CD4-positive, alpha-beta T cell (primary cell): ENCODE results near the gene PTPRD. TPM values are rescaled to one million over a fixed set of nuclear protein-coding genes. Genes with fewer than 3 reads are reported as not detected.

Source experiments
- ATAC-seq: fragments of 200-7000 bp; cut with Tn5 transposase; one replicate; pipeline ENCODE4 v1.10.0; 2022; ENCODE audit warnings: mild to moderate bottlenecking; ENCODE audit not compliant: poor library complexity
- CTCF ChIA-PET: fragments of 350-600 bp; sonication (Branson Sonifier 250); formaldehyde crosslinking; loops from one replicate; lab custom pipeline; 2021; ENCODE audit warnings: antibody characterized with exemption, inconsistent platforms; lab: Charles Lee
- POLR2A ChIA-PET: fragments of 350-600 bp; sonication (Branson Sonifier 250); formaldehyde crosslinking; loops from one replicate; lab custom pipeline; 2021; ENCODE audit warnings: antibody characterized with exemption, inconsistent platforms; lab: Charles Lee
- DNase-seq, 14 experiments: peaks; one replicate each; pipeline ENCODE4 v3.0.0-alpha.2; 2013 to 2020; ENCODE audit warnings: mixed read lengths in 2 of 14
- H3K27ac ChIP-seq, 2 donors: one replicate each; pipeline versions ENCODE4 v1.5.1 to v1.7.0; 2013; ENCODE audit warnings: low read length in 2 of 2, low read depth in 1 of 2, mild to moderate bottlenecking in 1 of 2
- H3K27me3 ChIP-seq, 2 experiments: 1 replicate in 1 of 2; 2 replicates in 1 of 2; pipeline versions ENCODE4 v1.6.1 to v1.7.0; 2013; ENCODE audit warnings: low read length in 2 of 2, control low read depth in 1 of 2, mild to moderate bottlenecking in 1 of 2, moderate library complexity in 1 of 2; ENCODE audit not compliant: insufficient read depth in 2 of 2, control insufficient read depth in 1 of 2
- H3K36me3 ChIP-seq: one replicate; pipeline ENCODE4 v1.6.1; 2013; ENCODE audit warnings: low read length, control low read depth; ENCODE audit not compliant: insufficient read depth
- H3K4me1 ChIP-seq: one replicate; pipeline ENCODE4 v1.6.1; 2013; ENCODE audit warnings: low read length, control low read depth; ENCODE audit not compliant: insufficient read depth
- H3K4me3 ChIP-seq: one replicate; pipeline ENCODE4 v1.5.1; 2013; ENCODE audit warnings: mild to moderate bottlenecking, low read length, moderate library complexity
- H3K9me3 ChIP-seq, 2 experiments: 1 replicate in 1 of 2; 2 replicates in 1 of 2; pipeline versions ENCODE4 v1.6.1 to v1.7.0; 2013; ENCODE audit warnings: low read length in 2 of 2, mild to moderate bottlenecking in 2 of 2, control low read depth in 1 of 2, moderate library complexity in 1 of 2; ENCODE audit not compliant: control insufficient read depth in 1 of 2, insufficient read depth in 1 of 2
- H3K27ac Mint-ChIP-seq: one replicate; pipeline ENCODE4 v1.8.0; 2020; ENCODE audit warnings: mixed read lengths
- H3K27me3 Mint-ChIP-seq: one replicate; pipeline ENCODE4 v1.8.0; 2021; ENCODE audit warnings: mixed read lengths
- H3K36me3 Mint-ChIP-seq: one replicate; pipeline ENCODE4 v1.8.0; 2021; ENCODE audit warnings: low read depth, mixed read lengths
- H3K4me1 Mint-ChIP-seq: one replicate; pipeline ENCODE4 v1.8.0; 2021; ENCODE audit warnings: low read depth, mixed read lengths
- H3K4me3 Mint-ChIP-seq: one replicate; pipeline ENCODE4 v1.8.0; 2020; ENCODE audit warnings: mild to moderate bottlenecking, mixed read lengths
- H3K9me3 Mint-ChIP-seq: one replicate; pipeline ENCODE4 v1.8.0; 2020; ENCODE audit warnings: mixed read lengths
- intact Hi-C, 2 experiments: fragments of 100-400 bp; cut with DNase I in 1 of 2; cut with micrococcal nuclease in 1 of 2; formaldehyde crosslinking; loops; one replicate each; pipeline versions ENCODE4 v1.15.1 to v1.9.0; 2023 to 2025; cut with DNase I, micrococcal nuclease
- total RNA-seq, 174 experiments: library from RNA in 2 of 174; stranded (reverse) in 2 of 174; gene quantifications; one replicate each; pipeline ENCODE4 v1.2.3 and lab custom pipeline; 2021 to 2026
- TF ChIP-seq, protein P1 (sequence below): fragments of 200-600 bp; IDR thresholded peaks from one replicate; pipeline ENCODE4 v1.8.0; 2022; ENCODE audit warnings: antibody characterized with exemption, mild to moderate bottlenecking

PTPRD gene
- total RNA-seq, 2 experiments from 2014 or later: not detected

DNA sequence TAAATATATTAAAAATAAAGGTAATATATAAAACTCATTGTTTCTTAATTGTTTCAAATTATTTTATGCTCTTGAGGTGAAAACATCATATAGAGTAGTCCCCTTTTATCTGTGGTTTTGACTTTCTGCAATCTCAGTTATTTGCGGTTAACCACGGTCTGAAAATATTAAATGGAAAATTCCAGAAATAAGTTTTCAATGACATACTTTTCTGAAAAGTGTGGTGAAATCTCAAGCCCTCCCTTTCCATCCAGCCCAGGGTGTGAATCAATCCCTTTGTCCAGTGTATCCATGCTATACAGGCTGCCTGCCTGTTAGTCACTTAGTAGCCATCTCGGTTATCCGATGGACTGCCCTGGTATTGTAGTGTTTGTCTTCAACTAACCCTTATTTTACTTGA, 2266.5 kb downstream of the PTPRD start:
- H3K36me3 ChIP-seq: no peaks in the 10 kb centered on the region
- no peak for ATAC-seq
- H3K4me3 ChIP-seq: no peak overlapping the region
- ChIA-PET POLR2A (no interaction called here), CTCF (no interaction called here)
- Mint-ChIP-seq H3K4me3 (no peak overlapping the region), H3K9me3 (no peaks in the 10 kb centered on the region), H3K27me3 (no peaks in the 10 kb centered on the region), H3K4me1 (no peaks in the 10 kb centered on the region), H3K27ac (no peak overlapping the region), H3K36me3 (no peaks in the 10 kb centered on the region)
- no peak overlapping the region for H3K27ac ChIP-seq
- intact Hi-C loops: no loop called here
- DNase-seq: no peak
- TF ChIP-seq, protein P1, sequence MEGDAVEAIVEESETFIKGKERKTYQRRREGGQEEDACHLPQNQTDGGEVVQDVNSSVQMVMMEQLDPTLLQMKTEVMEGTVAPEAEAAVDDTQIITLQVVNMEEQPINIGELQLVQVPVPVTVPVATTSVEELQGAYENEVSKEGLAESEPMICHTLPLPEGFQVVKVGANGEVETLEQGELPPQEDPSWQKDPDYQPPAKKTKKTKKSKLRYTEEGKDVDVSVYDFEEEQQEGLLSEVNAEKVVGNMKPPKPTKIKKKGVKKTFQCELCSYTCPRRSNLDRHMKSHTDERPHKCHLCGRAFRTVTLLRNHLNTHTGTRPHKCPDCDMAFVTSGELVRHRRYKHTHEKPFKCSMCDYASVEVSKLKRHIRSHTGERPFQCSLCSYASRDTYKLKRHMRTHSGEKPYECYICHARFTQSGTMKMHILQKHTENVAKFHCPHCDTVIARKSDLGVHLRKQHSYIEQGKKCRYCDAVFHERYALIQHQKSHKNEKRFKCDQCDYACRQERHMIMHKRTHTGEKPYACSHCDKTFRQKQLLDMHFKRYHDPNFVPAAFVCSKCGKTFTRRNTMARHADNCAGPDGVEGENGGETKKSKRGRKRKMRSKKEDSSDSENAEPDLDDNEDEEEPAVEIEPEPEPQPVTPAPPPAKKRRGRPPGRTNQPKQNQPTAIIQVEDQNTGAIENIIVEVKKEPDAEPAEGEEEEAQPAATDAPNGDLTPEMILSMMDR: no peak
- no peaks in the 10 kb centered on the region for H3K9me3 ChIP-seq
- no peaks in the 10 kb centered on the region for H3K27me3 ChIP-seq
- H3K4me1 ChIP-seq: no peaks in the 10 kb centered on the region

DNA sequence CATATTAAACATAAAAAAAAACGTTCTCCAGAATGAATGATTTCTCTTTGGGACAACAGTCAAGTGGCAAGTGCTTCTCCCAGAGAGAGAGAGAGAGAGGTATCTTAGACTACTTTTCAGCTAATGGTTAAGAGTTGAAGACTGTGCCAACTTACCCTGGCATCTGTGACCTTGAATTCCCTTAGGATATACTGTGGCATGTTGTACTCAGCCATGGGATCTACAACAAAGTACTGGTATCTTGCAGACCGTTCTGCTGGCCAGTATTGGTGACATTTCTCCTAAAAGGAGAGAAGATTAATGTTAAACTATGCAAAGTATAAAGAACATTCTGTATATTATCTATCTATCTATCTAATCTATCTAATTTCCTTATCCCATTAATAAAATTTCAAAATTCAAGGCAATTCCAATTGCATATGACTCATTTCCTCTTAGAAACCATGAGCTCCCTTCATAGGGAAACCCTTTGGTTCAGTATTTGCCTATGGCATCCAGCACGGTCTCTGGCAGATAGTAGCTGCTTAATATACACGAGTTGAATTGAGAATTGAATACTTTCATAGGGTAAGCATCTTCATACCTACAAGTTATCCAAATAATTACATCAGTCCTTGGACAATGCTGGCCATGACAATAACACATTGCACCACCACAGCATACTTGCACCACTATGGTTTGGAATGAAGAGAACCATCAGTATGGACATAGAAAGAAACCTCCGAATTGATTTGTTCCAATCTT, 2273.9 kb downstream of the PTPRD start:
- H3K4me1 ChIP-seq: no peaks in the 10 kb centered on the region
- TF ChIP-seq, protein P1: no peak
- H3K27me3 ChIP-seq: no peaks in the 10 kb centered on the region
- no peaks in the 10 kb centered on the region for H3K9me3 ChIP-seq
- no peak for ATAC-seq
- no peaks in the 10 kb centered on the region for H3K9me3 Mint-ChIP-seq
- DNase-seq: no peak
- intact Hi-C loops: no loop called here
- H3K27ac Mint-ChIP-seq: no peak overlapping the region
- CTCF ChIA-PET: interaction anchor here (0.5 kb wide), 1 partner anchor 404 kb away, joined by 3 read pairs; no protein-coding TSS in a partner anchor
- H3K4me3 ChIP-seq: no peak overlapping the region
- H3K27ac ChIP-seq: no peak overlapping the region
- no peaks in the 10 kb centered on the region for H3K36me3 ChIP-seq
- POLR2A ChIA-PET: interaction anchor here (1.2 kb wide), 1 partner anchor 9 kb away, joined by 3 read pairs; no protein-coding TSS in a partner anchor
- no peaks in the 10 kb centered on the region for H3K36me3 Mint-ChIP-seq
- no peaks in the 10 kb centered on the region for H3K4me1 Mint-ChIP-seq
- H3K4me3 Mint-ChIP-seq: no peak overlapping the region
- no peaks in the 10 kb centered on the region for H3K27me3 Mint-ChIP-seq

DNA sequence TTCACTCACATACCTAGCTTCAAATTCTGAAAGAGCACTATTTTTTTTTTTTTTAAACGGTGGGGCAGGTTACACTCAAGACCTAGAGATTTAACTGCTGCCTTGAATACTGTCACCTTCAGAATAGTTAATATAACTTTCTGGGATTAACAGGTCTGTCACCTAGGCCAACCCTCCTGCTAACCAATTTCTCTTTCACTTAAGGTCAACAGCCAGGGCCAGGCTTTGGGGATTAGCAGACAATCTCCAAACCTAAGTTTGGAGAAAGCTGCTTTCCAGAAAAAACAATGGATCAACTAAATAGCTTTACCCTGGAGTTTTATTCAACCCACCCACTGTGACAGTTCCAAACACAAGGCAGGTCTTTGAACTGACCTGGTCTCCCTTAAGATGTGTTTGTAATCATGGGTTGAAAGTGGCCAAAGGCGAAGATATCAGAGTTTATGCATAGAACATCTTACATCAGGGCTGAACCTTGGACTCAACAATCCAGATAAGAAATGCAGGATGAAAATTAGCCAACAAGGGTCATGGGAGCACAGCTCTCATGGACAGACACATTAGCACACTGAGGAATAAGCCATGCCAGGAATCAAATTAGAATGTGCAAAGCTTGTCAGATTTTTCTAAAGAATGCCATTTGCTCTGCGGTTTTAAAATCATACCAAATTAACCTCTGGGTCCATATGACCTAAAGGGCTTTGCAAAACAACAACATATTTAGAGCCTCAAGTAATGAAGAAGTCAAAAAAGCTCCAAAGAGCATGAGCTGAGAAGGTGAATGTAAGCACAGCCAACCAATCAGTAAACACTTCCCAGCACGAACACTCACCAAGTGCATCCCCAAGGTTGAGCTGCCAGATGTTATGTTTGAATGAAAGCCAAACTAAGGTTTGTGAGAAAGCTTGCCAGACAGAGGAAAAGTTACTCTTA, 2274.7 kb downstream of the PTPRD start:
- H3K36me3 Mint-ChIP-seq: no peaks in the 10 kb centered on the region
- no peak overlapping the region for H3K4me3 Mint-ChIP-seq
- H3K27me3 ChIP-seq: no peaks in the 10 kb centered on the region
- ATAC-seq: no peak
- TF ChIP-seq, protein P1: no peak
- H3K9me3 Mint-ChIP-seq: no peaks in the 10 kb centered on the region
- CTCF ChIA-PET: interaction anchor here (0.5 kb wide), 1 partner anchor 405 kb away, joined by 3 read pairs; no protein-coding TSS in a partner anchor
- H3K27ac Mint-ChIP-seq: no peak overlapping the region
- intact Hi-C loops: no loop called here
- H3K4me1 Mint-ChIP-seq: no peaks in the 10 kb centered on the region
- POLR2A ChIA-PET: interaction anchor here (1.2 kb wide), 1 partner anchor 8 kb away, joined by 3 read pairs; no protein-coding TSS in a partner anchor
- H3K4me3 ChIP-seq: no peak overlapping the region
- H3K27me3 Mint-ChIP-seq: no peaks in the 10 kb centered on the region
- no peaks in the 10 kb centered on the region for H3K36me3 ChIP-seq
- H3K4me1 ChIP-seq: no peaks in the 10 kb centered on the region
- DNase-seq: no peak
- no peaks in the 10 kb centered on the region for H3K9me3 ChIP-seq
- H3K27ac ChIP-seq: no peak overlapping the region
